Suprapubic skin (tissue), 4 donors: ENCODE data around the gene FMN1.

Experiments
- POLR2A ChIP-seq, 2 donors: fragments of 450-650 bp; IDR thresholded peaks; one replicate each; pipeline ENCODE4 v1.6.1; 2017; ENCODE audit warnings: antibody characterized with exemption in 2 of 2, mild to moderate bottlenecking in 2 of 2, moderate library complexity in 2 of 2
- POLR2AphosphoS5 ChIP-seq, 3 donors: sonication (generic); formaldehyde crosslinking; IDR thresholded peaks; one replicate each; pipeline ENCODE4 v1.6.1; 2017; ENCODE audit warnings: antibody characterized with exemption in 3 of 3
- TF ChIP-seq, protein P1 (sequence below), 2 donors: fragments of 200-600 bp in 1 of 2; fragments of 450-650 bp in 1 of 2; sonication (generic) in 1 of 2; IDR thresholded peaks; one replicate each; pipeline ENCODE4 v1.5.1; 2016 to 2019; ENCODE audit warnings: antibody characterized with exemption in 2 of 2, mild to moderate bottlenecking in 1 of 2, moderate library complexity in 1 of 2

DNA sequence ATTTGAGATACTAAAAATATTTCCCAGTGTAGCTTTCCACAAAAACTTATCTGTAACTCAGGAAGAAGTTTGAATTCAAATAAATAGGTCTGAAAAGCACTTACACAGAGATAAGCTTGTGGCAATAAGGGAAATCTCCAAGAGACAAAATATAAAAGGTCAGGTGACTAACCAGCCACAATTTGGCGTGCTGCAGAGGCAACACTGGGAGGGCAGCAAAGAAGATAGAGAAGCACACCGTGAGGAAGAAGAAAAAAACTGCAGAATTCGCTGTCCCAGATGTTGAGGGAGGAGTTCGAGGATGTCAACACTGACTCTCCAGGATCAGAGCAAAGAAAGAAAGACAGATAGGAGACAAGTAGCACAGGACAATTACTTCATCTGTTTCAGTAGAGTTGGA, 204.4 kb downstream of the FMN1 start:
- TF ChIP-seq, protein P1, sequence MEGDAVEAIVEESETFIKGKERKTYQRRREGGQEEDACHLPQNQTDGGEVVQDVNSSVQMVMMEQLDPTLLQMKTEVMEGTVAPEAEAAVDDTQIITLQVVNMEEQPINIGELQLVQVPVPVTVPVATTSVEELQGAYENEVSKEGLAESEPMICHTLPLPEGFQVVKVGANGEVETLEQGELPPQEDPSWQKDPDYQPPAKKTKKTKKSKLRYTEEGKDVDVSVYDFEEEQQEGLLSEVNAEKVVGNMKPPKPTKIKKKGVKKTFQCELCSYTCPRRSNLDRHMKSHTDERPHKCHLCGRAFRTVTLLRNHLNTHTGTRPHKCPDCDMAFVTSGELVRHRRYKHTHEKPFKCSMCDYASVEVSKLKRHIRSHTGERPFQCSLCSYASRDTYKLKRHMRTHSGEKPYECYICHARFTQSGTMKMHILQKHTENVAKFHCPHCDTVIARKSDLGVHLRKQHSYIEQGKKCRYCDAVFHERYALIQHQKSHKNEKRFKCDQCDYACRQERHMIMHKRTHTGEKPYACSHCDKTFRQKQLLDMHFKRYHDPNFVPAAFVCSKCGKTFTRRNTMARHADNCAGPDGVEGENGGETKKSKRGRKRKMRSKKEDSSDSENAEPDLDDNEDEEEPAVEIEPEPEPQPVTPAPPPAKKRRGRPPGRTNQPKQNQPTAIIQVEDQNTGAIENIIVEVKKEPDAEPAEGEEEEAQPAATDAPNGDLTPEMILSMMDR (IDR thresholded peaks at IDR 0.05), result no peak
- TF ChIP-seq POLR2A (IDR thresholded peaks at IDR 0.05) (no peak), POLR2AphosphoS5 (IDR thresholded peaks at IDR 0.05) (no peak)
